Measurements from ENCODE around the gene PPP1R3F.

GRCh38 chrX:49287665-49288064, 18.1 kb downstream of the PPP1R3F start:
- no peak for TF ChIP-seq POLR2AphosphoS5 (IDR thresholded peaks at IDR 0.05)
- TF ChIP-seq POLR2A (IDR thresholded peaks at IDR 0.05), result no peak
- TF ChIP-seq, protein P1, sequence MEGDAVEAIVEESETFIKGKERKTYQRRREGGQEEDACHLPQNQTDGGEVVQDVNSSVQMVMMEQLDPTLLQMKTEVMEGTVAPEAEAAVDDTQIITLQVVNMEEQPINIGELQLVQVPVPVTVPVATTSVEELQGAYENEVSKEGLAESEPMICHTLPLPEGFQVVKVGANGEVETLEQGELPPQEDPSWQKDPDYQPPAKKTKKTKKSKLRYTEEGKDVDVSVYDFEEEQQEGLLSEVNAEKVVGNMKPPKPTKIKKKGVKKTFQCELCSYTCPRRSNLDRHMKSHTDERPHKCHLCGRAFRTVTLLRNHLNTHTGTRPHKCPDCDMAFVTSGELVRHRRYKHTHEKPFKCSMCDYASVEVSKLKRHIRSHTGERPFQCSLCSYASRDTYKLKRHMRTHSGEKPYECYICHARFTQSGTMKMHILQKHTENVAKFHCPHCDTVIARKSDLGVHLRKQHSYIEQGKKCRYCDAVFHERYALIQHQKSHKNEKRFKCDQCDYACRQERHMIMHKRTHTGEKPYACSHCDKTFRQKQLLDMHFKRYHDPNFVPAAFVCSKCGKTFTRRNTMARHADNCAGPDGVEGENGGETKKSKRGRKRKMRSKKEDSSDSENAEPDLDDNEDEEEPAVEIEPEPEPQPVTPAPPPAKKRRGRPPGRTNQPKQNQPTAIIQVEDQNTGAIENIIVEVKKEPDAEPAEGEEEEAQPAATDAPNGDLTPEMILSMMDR (IDR thresholded peaks at IDR 0.05), result no peak

All from prostate gland (tissue), 2 donors.